ENCODE data around the gene SRGAP1.

DNA sequence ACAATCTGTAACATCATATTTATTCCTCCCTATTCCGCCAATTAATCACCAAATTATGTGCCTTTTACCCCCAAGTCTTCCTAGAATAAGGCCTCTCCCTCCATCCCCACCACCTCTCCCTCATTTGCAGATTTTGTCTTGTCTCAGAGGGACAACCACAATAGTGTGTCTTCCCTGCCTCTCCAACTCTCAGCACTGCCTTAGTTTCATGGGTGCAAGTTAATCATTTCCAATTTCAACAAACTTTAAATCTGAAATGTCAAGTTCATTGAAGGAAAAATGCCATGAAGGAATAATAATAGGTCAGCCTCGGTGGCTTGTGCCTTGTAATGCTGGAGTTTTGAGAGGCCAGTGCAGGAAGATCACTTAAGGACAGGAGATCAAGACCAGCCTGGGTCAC lies 33.2 kb upstream of the SRGAP1 start:
- TF ChIP-seq EZH2 (IDR thresholded peaks at IDR 0.05; ENCODE audit: borderline replicate concordance) (no peak), EZH2phosphoT487 (IDR thresholded peaks at IDR 0.05; ENCODE audit: low read depth, severe bottlenecking, unreplicated experiment) (no peak)
- TF ChIP-seq, protein P1, sequence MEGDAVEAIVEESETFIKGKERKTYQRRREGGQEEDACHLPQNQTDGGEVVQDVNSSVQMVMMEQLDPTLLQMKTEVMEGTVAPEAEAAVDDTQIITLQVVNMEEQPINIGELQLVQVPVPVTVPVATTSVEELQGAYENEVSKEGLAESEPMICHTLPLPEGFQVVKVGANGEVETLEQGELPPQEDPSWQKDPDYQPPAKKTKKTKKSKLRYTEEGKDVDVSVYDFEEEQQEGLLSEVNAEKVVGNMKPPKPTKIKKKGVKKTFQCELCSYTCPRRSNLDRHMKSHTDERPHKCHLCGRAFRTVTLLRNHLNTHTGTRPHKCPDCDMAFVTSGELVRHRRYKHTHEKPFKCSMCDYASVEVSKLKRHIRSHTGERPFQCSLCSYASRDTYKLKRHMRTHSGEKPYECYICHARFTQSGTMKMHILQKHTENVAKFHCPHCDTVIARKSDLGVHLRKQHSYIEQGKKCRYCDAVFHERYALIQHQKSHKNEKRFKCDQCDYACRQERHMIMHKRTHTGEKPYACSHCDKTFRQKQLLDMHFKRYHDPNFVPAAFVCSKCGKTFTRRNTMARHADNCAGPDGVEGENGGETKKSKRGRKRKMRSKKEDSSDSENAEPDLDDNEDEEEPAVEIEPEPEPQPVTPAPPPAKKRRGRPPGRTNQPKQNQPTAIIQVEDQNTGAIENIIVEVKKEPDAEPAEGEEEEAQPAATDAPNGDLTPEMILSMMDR (IDR thresholded peaks at IDR 0.05; ENCODE audit: poor library complexity): no peak
